ENCODE measurements around the gene PHOX2A.
"Not testable (repeated sequence)": the region's sequence is repeated elsewhere in the genome, so short reads cannot be mapped to it uniquely, and the experiment has no call there.

The PHOX2A gene

DNA sequence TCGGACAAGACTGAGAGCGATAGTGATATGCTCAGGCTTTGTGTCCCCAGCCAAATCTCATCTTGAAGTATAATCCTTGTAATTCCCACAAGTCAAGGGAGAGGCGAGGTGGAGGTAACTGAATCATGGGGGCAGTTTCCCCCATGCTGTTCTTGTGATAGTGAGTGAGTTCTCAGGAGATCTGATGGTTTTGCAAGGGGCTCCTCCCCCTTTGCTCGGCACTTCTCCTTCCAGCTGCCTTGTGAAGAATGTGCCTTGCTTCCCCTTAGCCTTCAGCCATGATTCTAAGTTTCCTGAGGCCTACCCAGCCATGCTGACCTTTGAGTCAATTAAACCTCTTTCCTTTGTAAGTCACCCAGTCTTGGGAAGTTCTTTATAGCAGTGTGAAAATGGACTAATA lies 34.9 kb downstream of the PHOX2A start:
- TF ChIP-seq, protein P1, sequence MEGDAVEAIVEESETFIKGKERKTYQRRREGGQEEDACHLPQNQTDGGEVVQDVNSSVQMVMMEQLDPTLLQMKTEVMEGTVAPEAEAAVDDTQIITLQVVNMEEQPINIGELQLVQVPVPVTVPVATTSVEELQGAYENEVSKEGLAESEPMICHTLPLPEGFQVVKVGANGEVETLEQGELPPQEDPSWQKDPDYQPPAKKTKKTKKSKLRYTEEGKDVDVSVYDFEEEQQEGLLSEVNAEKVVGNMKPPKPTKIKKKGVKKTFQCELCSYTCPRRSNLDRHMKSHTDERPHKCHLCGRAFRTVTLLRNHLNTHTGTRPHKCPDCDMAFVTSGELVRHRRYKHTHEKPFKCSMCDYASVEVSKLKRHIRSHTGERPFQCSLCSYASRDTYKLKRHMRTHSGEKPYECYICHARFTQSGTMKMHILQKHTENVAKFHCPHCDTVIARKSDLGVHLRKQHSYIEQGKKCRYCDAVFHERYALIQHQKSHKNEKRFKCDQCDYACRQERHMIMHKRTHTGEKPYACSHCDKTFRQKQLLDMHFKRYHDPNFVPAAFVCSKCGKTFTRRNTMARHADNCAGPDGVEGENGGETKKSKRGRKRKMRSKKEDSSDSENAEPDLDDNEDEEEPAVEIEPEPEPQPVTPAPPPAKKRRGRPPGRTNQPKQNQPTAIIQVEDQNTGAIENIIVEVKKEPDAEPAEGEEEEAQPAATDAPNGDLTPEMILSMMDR (conservative IDR thresholded peaks at IDR 0.05; ENCODE audit: control insufficient read depth, insufficient read depth, low read depth, low read length) = no peak
- no peak overlapping the region for H3K4me3 ChIP-seq (ENCODE audit: control insufficient read depth, low read depth, low read length)
- no peak for DNase-seq (ENCODE audit: low read depth)

DNA sequence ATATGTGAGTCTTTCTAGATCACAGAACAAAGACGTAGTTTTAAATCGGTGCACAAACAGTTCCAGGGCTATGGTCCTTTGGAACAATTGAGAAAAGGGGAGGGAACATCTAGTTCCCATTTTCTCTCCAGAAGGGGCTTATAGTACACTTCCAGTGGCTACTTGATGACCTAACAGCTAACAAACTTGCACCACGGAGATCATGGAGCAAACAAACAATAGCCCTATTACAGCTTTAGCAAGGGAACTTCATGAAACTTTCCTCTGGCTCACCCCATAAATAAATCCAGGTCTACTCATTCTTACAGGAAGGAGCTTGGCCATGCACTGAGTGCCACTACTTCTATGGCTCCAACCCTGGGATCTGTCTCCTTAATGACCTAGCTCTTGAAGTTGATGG lies 35.7 kb downstream of the PHOX2A start:
- TF ChIP-seq, protein P1 (conservative IDR thresholded peaks at IDR 0.05; ENCODE audit: control insufficient read depth, insufficient read depth, low read depth, low read length) = no peak
- H3K4me3 ChIP-seq (ENCODE audit: control insufficient read depth, low read depth, low read length) = no peak overlapping the region
- DNase-seq (ENCODE audit: low read depth) = no peak

DNA sequence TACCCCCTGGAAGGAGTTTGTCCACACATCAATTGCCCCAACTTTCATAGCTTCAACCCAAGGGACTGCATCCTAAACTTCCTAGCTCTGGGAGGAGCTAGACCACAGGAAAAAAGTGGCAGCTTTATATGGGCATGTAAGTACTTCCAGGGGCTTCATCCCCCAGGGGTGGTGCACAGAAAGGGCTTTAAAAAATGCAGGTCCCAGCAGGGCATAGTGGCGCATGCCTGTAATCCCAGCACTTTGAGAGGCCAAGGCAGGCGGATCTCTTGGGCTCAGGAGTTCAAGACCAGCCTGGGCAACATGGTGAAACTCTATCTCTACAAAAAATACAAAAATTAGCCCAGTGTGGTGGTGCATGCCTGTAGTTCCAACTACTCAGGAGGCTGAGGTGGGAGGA lies 37.2 kb downstream of the PHOX2A start:
- not testable (repeated sequence) for DNase-seq (ENCODE audit: low read depth); H3K4me3 ChIP-seq (ENCODE audit: control insufficient read depth, low read depth, low read length)

DNA sequence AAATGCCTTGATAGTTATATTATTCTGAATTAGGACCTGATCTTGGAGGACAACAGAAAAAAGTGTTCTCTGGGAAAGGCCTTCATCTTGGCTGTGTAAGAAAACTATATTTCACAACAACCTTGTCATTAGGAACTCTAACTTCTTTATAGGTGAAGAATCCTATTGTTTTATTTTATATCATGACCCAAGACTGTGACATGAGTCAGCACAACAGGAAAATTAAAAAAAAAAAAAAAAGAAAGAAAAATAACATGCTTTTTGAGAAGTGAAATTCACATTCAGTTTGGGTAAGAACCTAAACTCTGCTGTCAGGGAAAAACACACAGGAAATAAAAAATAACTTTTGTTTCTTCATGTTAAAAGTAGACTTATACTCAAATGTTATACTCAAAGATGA lies 39.1 kb downstream of the PHOX2A start:
- DNase-seq (ENCODE audit: low read depth) = no peak

DNA sequence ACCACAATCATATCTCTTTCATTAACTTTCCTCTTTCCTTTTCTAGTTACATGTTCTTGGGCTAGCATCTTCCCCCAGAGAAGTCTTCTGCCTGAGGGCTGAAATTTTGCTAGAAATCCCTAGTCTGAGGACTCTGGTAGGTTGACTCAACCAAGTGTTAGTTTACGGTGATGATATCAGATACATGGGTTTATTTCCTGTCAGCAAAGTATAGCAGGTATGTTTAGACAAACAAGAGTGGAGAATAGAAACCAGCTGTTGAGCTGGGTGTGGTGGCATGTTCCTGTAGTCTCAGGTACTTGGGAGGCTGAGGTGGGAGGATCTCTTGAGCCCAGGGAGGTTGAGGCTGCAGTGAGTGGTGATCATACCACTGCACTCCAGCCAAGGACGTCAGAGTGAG lies 40.8 kb downstream of the PHOX2A start:
- TF ChIP-seq, protein P1 (conservative IDR thresholded peaks at IDR 0.05; ENCODE audit: control insufficient read depth, insufficient read depth, low read depth, low read length) = no peak
- no peak for DNase-seq (ENCODE audit: low read depth)
- H3K4me3 ChIP-seq (ENCODE audit: control insufficient read depth, low read depth, low read length) = no peak overlapping the region

More for the DNA sequence above, 39.1 kb downstream of the PHOX2A start:
- TF ChIP-seq, protein P1 (conservative IDR thresholded peaks at IDR 0.05; ENCODE audit: control insufficient read depth, insufficient read depth, low read depth, low read length) = no peak
- H3K4me3 ChIP-seq (ENCODE audit: control insufficient read depth, low read depth, low read length) = no peak overlapping the region

DNA sequence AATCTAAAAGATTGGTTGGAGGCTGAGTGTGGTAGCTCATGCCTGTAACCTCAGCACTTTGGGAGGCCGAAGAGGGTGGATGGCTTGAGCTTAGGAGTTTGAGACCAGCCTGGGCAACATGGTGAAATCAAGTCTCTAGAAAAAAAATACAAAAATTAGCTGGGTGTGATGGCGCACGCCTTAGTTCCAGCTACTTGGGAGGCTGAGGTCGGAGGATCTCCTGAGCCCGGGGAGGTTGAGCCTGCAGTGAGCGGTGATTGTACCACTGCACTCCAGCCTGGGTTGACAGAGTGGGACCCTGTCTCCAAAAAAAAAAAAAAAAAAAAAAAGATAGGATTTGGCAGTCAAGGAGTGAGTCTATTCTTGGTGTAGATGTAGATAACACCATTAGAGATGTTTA lies 41.4 kb downstream of the PHOX2A start:
- no peak for DNase-seq (ENCODE audit: low read depth)
- TF ChIP-seq, protein P1 (conservative IDR thresholded peaks at IDR 0.05; ENCODE audit: control insufficient read depth, insufficient read depth, low read depth, low read length) = no peak

DNA sequence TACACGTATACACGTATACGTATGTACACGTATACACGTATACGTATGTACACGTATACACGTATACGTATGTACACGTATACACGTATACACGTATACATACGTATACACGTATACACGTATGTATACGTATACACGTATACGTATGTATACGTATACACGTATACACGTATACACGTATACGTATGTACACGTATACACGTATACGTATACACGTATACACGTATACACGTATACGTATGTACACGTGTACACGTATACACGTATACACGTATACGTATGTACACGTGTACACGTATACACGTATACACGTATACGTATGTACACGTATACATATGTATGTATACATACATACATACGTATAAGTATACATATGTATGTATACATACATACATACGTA lies 42.5 kb downstream of the PHOX2A start:
- not testable (repeated sequence) for H3K4me3 ChIP-seq (ENCODE audit: control insufficient read depth, low read depth, low read length); DNase-seq (ENCODE audit: low read depth)

More for the DNA sequence above, 41.4 kb downstream of the PHOX2A start:
- H3K4me3 ChIP-seq (ENCODE audit: control insufficient read depth, low read depth, low read length) = no peak overlapping the region

DNA sequence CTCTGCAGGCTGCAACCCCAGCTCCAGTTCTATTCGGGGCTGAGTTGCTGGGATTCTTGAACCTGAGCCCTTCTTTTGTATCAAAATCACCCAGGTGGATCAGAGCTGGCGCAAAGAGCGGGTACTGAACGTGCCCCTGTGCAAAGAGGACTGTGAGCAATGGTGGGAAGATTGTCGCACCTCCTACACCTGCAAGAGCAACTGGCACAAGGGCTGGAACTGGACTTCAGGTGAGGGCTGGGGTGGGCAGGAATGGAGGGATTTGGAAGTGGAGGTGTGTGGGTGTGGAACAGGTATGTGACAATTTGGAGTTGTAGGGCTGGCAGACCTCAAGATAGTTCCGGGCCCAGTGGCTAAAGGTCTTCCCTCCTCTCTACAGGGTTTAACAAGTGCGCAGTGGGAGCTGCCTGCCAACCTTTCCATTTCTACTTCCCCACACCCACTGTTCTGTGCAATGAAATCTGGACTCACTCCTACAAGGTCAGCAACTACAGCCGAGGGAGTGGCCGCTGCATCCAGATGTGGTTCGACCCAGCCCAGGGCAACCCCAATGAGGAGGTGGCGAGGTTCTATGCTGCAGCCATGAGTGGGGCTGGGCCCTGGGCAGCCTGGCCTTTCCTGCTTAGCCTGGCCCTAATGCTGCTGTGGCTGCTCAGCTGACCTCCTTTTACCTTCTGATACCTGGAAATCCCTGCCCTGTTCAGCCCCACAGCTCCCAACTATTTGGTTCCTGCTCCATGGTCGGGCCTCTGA lies 48.3 kb downstream of the PHOX2A start:
- no peak for DNase-seq (ENCODE audit: low read depth)
- no peak overlapping the region for H3K4me3 ChIP-seq (ENCODE audit: control insufficient read depth, low read depth, low read length)
- TF ChIP-seq, protein P1 (conservative IDR thresholded peaks at IDR 0.05; ENCODE audit: control insufficient read depth, insufficient read depth, low read depth, low read length) = no peak
